ENCODE data around the gene ABLIM1. TPM values are rescaled to one million over a fixed set of nuclear protein-coding genes. Genes with fewer than 3 reads are reported as not detected.
A peak's percentile ranks its signal among the peaks of the same experiment; 100 is the strongest.

ABLIM1 gene
- total RNA-seq, 1 experiment from 2014 or later: 10.4 TPM

- H3K4me3 ChIP-seq: no peak overlapping the region
- H3K27ac ChIP-seq: no peak overlapping the region
- no peaks in the 10 kb centered on the region for H3K27me3 ChIP-seq (replicated peaks)
- no peak for DNase-seq (ENCODE audit: low read depth in 1 of 2, low spot score in 2 of 2)
- no peaks in the 10 kb centered on the region for H3K9me3 ChIP-seq (replicated peaks)
- H3K4me1 ChIP-seq (replicated peaks): peaks cover 19% of the 10 kb centered on the region
- no peaks in the 10 kb centered on the region for H3K36me3 ChIP-seq
Measured at GRCh38 chr10:114668375-114669080, 10.5 kb upstream of the ABLIM1 start.

GRCh38 chr10:114665873-114666272, 7.8 kb upstream of the ABLIM1 start:
- Histone ChIP-seq H3K27me3 (replicated peaks) (no peaks in the 10 kb centered on the region), H3K36me3 (no peaks in the 10 kb centered on the region), H3K9me3 (replicated peaks) (no peaks in the 10 kb centered on the region), H3K4me3 (no peak overlapping the region), H3K27ac (no peak overlapping the region), H3K4me1 (replicated peaks) (peaks cover 21% of the 10 kb centered on the region)
- DNase-seq (ENCODE audit: low read depth in 1 of 2, low spot score in 2 of 2): no peak

- peaks cover 21% of the 10 kb centered on the region for H3K4me1 ChIP-seq (replicated peaks)
- H3K27ac ChIP-seq: no peak overlapping the region
- DNase-seq (ENCODE audit: low read depth in 1 of 2, low spot score in 2 of 2): peak in 1 of 2 experiments; percentile 34
- no peak overlapping the region for H3K4me3 ChIP-seq
- H3K9me3 ChIP-seq (replicated peaks): no peaks in the 10 kb centered on the region
- no peaks in the 10 kb centered on the region for H3K27me3 ChIP-seq (replicated peaks)
- no peaks in the 10 kb centered on the region for H3K36me3 ChIP-seq
Measured at GRCh38 chr10:114665406-114665805, 7.3 kb upstream of the ABLIM1 start.

- DNase-seq (ENCODE audit: low read depth in 1 of 2, low spot score in 2 of 2): no peak
- no peak overlapping the region for H3K27ac ChIP-seq
- H3K9me3 ChIP-seq (replicated peaks): no peaks in the 10 kb centered on the region
- no peak overlapping the region for H3K4me3 ChIP-seq
- H3K4me1 ChIP-seq (replicated peaks): peaks cover 18% of the 10 kb centered on the region
- no peaks in the 10 kb centered on the region for H3K36me3 ChIP-seq
- no peaks in the 10 kb centered on the region for H3K27me3 ChIP-seq (replicated peaks)
Measured at GRCh38 chr10:114664127-114664526, 6.1 kb upstream of the ABLIM1 start.

GRCh38 chr10:114663626-114664025, 5.6 kb upstream of the ABLIM1 start:
- no peak overlapping the region for H3K27ac ChIP-seq
- H3K4me3 ChIP-seq: no peak overlapping the region
- DNase-seq (ENCODE audit: low read depth in 1 of 2, low spot score in 2 of 2): no peak
- H3K4me1 ChIP-seq (replicated peaks): peaks cover 15% of the 10 kb centered on the region
- no peaks in the 10 kb centered on the region for H3K9me3 ChIP-seq (replicated peaks)
- no peaks in the 10 kb centered on the region for H3K27me3 ChIP-seq (replicated peaks)
- H3K36me3 ChIP-seq: no peaks in the 10 kb centered on the region

- Histone ChIP-seq H3K4me1 (replicated peaks) (peaks cover 15% of the 10 kb centered on the region), H3K36me3 (no peaks in the 10 kb centered on the region), H3K27me3 (replicated peaks) (no peaks in the 10 kb centered on the region), H3K27ac (no peak overlapping the region), H3K9me3 (replicated peaks) (no peaks in the 10 kb centered on the region), H3K4me3 (no peak overlapping the region)
- DNase-seq (ENCODE audit: low read depth in 1 of 2, low spot score in 2 of 2): no peak
Measured at GRCh38 chr10:114662646-114663217, 4.7 kb upstream of the ABLIM1 start.

- Histone ChIP-seq H3K4me3 (no peak overlapping the region), H3K27me3 (replicated peaks) (no peaks in the 10 kb centered on the region), H3K36me3 (no peaks in the 10 kb centered on the region), H3K9me3 (replicated peaks) (no peaks in the 10 kb centered on the region), H3K4me1 (replicated peaks) (peaks cover 15% of the 10 kb centered on the region), H3K27ac (no peak overlapping the region)
- no peak for DNase-seq (ENCODE audit: low read depth in 1 of 2, low spot score in 2 of 2)
Measured at GRCh38 chr10:114661212-114661880, 3.3 kb upstream of the ABLIM1 start.

GRCh38 chr10:114655671-114656070, 2.4 kb downstream of the ABLIM1 start:
- Histone ChIP-seq H3K4me1 (replicated peaks) (peaks cover 15% of the 10 kb centered on the region), H3K4me3 (no peak overlapping the region), H3K9me3 (replicated peaks) (no peaks in the 10 kb centered on the region), H3K36me3 (no peaks in the 10 kb centered on the region), H3K27ac (no peak overlapping the region), H3K27me3 (replicated peaks) (no peaks in the 10 kb centered on the region)
- no peak for DNase-seq (ENCODE audit: low read depth in 1 of 2, low spot score in 2 of 2)

- H3K4me1 ChIP-seq (replicated peaks): peaks cover 21% of the 10 kb centered on the region
- DNase-seq (ENCODE audit: low read depth in 1 of 2, low spot score in 2 of 2): peak in 1 of 2 experiments; percentile 14
Measured at GRCh38 chr10:114654822-114655575, 3.1 kb downstream of the ABLIM1 start.

GRCh38 chr10:114653926-114654325, 4.1 kb downstream of the ABLIM1 start:
- no peaks in the 10 kb centered on the region for H3K9me3 ChIP-seq (replicated peaks)
- peaks cover 31% of the 10 kb centered on the region for H3K4me1 ChIP-seq (replicated peaks)
- H3K36me3 ChIP-seq: no peaks in the 10 kb centered on the region
- H3K27ac ChIP-seq: no peak overlapping the region
- DNase-seq (ENCODE audit: low read depth in 1 of 2, low spot score in 2 of 2): no peak
- no peak overlapping the region for H3K4me3 ChIP-seq
- no peaks in the 10 kb centered on the region for H3K27me3 ChIP-seq (replicated peaks)

More at GRCh38 chr10:114654822-114655575, 3.1 kb downstream of the ABLIM1 start:
- Histone ChIP-seq H3K9me3 (replicated peaks) (no peaks in the 10 kb centered on the region), H3K4me3 (no peak overlapping the region), H3K27ac (no peak overlapping the region), H3K36me3 (no peaks in the 10 kb centered on the region), H3K27me3 (replicated peaks) (no peaks in the 10 kb centered on the region)

GRCh38 chr10:114652402-114653368, 5.4 kb downstream of the ABLIM1 start:
- Histone ChIP-seq H3K4me1 (replicated peaks) (peaks cover 43% of the 10 kb centered on the region), H3K27me3 (replicated peaks) (no peaks in the 10 kb centered on the region), H3K36me3 (no peaks in the 10 kb centered on the region), H3K9me3 (replicated peaks) (no peaks in the 10 kb centered on the region), H3K4me3 (no peak overlapping the region), H3K27ac (no peak overlapping the region)
- DNase-seq (ENCODE audit: low read depth in 1 of 2, low spot score in 2 of 2): no peak

- H3K9me3 ChIP-seq (replicated peaks): no peaks in the 10 kb centered on the region
- no peaks in the 10 kb centered on the region for H3K36me3 ChIP-seq
- H3K27ac ChIP-seq: no peak overlapping the region
- no peaks in the 10 kb centered on the region for H3K27me3 ChIP-seq (replicated peaks)
- peaks cover 60% of the 10 kb centered on the region for H3K4me1 ChIP-seq (replicated peaks)
- H3K4me3 ChIP-seq: no peak overlapping the region
- no peak for DNase-seq (ENCODE audit: low read depth in 1 of 2, low spot score in 2 of 2)
Measured at GRCh38 chr10:114650831-114651230, 7.2 kb downstream of the ABLIM1 start.

- Histone ChIP-seq H3K36me3 (no peaks in the 10 kb centered on the region), H3K27me3 (replicated peaks) (no peaks in the 10 kb centered on the region), H3K4me3 (no peak overlapping the region), H3K27ac (peak overlapping the region; percentile 72), H3K4me1 (replicated peaks) (peaks cover 62% of the 10 kb centered on the region), H3K9me3 (replicated peaks) (no peaks in the 10 kb centered on the region)
- peak in 1 of 2 experiments; percentile 58 for DNase-seq (ENCODE audit: low read depth in 1 of 2, low spot score in 2 of 2)
Measured at GRCh38 chr10:114650266-114650665, 7.8 kb downstream of the ABLIM1 start.
